Mesodermal cell (in vitro differentiated cells): Measurements from ENCODE around the gene LTF.

Experiments
- H3K27ac ChIP-seq: 2 replicates; pipeline ENCODE4 v1.7.0; 2013; ENCODE audit warnings: mild to moderate bottlenecking, low read depth, low read length, moderate library complexity; ENCODE audit not compliant: severe bottlenecking
- H3K36me3 ChIP-seq: 2 replicates; pipeline ENCODE4 v1.7.1; 2013; ENCODE audit warnings: mild to moderate bottlenecking, low read length, moderate library complexity; ENCODE audit not compliant: control insufficient read depth, insufficient read depth
- H3K4me1 ChIP-seq: one replicate; pipeline ENCODE4 v1.7.1; 2013; ENCODE audit warnings: mild to moderate bottlenecking, low read length; ENCODE audit not compliant: insufficient read depth, control insufficient read depth, poor library complexity, severe bottlenecking
- H3K4me3 ChIP-seq: 2 replicates; pipeline ENCODE4 v1.7.0; 2013; ENCODE audit warnings: low read length, control low read depth, mild to moderate bottlenecking; ENCODE audit not compliant: insufficient read depth, poor library complexity, severe bottlenecking; ENCODE audit errors: extremely low read depth
- H3K9me3 ChIP-seq: 2 replicates; pipeline ENCODE4 v1.7.1; 2013; ENCODE audit warnings: mild to moderate bottlenecking, low read length, moderate library complexity; ENCODE audit not compliant: control insufficient read depth
- WGBS, 2 experiments: methylation state at CpG; one replicate each; pipeline ENCODE4 v1.1.5; 2013; ENCODE audit warnings: missing lambda C conversion rate in 2 of 2; ENCODE audit not compliant: insufficient coverage in 2 of 2; 5-methylcytosine and 5-hydroxymethylcytosine counted together

LTF gene

DNA sequence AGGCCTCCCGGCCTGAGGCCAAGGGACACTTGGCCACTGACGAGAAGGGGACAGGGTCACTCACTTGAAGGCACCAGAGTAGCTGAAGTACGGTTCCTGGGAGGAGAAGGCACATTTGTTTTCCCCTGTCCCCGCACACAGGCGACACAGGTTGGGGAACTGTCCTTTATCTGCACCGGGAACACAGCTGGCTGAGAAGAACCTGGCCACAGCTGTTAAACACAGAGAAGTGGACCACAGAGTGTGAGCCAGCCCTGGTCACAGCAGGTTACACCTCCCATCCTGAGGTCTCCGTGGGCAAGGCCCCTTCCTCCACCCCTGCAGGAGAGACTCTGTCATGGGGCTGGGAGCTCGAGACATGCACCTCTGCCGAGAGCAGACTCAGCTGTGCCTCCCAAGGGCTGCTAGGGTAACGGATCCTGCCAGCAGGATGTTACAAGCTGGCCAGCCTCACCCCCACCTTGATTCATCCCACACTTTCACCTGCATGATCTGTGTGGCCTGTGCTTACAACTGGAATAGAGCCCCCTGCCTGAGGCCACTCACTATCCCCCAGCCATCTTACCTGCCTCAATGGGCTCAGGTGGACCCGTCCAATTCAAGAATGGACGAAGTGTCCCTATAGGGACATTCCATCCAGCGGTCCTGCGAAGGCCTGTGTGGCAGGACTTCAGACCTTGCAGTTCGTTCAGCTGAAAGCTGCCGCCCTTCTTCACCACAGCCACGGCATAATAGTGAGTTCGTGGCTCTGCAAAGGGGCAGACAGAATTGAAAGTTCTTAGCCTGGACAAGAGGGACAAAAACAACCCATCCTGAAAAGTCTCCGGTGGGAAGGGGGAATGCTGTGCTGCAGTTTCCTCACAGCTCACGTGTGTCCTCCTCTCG lies 9.2 kb downstream of the LTF start:
- no peaks in the 10 kb centered on the region for H3K4me1 ChIP-seq
- 89 to 95% methylated on average over 18 to 19 of the region's 21 CpGs for WGBS, 2 experiments

DNA sequence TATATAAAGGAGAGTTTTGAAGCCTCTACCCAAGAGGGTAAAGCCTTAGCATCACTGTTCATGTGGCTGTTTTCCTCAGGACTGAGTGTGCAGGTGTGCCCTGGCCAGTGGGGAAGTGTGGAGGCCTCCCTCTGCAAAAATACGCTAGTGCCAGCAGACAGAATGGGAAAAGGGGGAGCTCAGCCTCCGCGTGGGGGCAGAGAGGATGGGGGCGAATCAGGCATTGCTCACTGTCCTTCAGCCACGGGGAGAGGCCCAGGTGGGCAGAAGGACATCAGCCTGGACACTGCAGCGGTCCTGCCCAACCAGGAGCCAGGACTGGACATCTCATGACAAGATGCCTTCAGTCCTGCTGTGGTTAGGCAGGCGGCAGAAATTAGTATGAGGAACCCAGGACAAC lies 10.1 kb downstream of the LTF start:
- WGBS, 2 experiments = 90 to 93% methylated on average over 5 to 7 of the region's 7 CpGs
- Histone ChIP-seq H3K9me3 (no peaks in the 10 kb centered on the region), H3K36me3 (no peaks in the 10 kb centered on the region), H3K4me3 (no peak overlapping the region), H3K4me1 (no peaks in the 10 kb centered on the region), H3K27ac (no peak overlapping the region)

More for the DNA sequence above, 9.2 kb downstream of the LTF start:
- no peaks in the 10 kb centered on the region for H3K9me3 ChIP-seq
- no peak overlapping the region for H3K27ac ChIP-seq
- no peaks in the 10 kb centered on the region for H3K36me3 ChIP-seq
- no peak overlapping the region for H3K4me3 ChIP-seq

DNA sequence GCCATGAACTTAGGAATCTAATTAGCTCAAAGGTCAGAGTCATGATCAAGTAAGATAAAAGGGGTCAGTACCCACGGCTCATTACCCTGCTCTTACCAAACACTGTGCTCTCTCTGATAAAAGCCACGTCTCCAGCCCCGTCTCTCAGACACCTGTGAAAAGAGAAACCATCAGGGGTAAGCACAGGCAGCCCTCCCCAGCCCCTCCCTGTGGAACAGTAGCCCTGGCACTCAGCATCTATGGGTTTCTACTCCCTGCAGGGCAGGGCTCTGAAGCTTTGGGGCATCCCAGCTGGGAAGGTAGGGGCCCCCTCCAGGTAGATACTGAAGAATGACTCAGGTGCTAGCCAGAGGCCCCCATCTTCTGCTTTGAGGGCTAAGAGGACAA lies 10.5 kb downstream of the LTF start:
- Histone ChIP-seq H3K9me3 (no peaks in the 10 kb centered on the region), H3K4me1 (no peaks in the 10 kb centered on the region), H3K36me3 (no peaks in the 10 kb centered on the region), H3K4me3 (no peak overlapping the region), H3K27ac (no peak overlapping the region)
- 81 to 90% methylated on average over 3 of the region's 3 CpGs for WGBS, 2 experiments

DNA sequence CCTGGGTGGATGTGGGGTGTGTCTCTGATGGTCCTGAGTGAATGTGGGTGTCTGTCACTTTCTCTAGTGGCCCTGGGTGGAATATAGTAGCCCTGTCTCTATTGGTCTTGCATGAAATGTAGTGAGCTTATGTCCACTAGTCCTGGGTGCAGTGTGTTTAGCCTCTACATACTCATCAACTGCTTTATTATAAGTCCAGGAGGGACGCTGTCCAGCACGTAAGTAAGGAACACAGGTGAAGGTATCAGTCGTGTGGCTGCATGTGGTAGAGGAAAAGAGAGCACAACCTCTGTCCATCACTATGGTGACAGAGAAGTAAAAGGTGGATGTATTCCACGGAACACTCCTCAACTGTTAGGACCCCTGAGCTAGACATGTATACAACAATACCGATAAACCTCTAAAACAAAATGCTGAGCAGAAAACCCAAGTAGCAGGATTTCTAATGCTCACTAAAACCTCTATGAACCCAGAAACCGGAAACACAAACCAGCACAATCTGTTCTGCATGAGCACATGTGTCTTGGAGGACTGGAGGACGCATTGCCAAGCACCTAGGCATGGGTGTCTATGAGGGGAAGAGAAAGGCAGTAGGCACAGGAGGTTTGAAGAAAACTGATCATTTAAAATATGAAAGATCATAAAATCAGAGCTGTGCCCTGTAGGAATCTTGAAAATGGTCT lies 11.0 kb downstream of the LTF start:
- H3K36me3 ChIP-seq = no peaks in the 10 kb centered on the region
- no peaks in the 10 kb centered on the region for H3K4me1 ChIP-seq
- H3K4me3 ChIP-seq = no peak overlapping the region
- H3K27ac ChIP-seq = no peak overlapping the region
- WGBS, 2 experiments = 92 to 93% methylated on average over 2 of the region's 7 CpGs
- no peaks in the 10 kb centered on the region for H3K9me3 ChIP-seq

DNA sequence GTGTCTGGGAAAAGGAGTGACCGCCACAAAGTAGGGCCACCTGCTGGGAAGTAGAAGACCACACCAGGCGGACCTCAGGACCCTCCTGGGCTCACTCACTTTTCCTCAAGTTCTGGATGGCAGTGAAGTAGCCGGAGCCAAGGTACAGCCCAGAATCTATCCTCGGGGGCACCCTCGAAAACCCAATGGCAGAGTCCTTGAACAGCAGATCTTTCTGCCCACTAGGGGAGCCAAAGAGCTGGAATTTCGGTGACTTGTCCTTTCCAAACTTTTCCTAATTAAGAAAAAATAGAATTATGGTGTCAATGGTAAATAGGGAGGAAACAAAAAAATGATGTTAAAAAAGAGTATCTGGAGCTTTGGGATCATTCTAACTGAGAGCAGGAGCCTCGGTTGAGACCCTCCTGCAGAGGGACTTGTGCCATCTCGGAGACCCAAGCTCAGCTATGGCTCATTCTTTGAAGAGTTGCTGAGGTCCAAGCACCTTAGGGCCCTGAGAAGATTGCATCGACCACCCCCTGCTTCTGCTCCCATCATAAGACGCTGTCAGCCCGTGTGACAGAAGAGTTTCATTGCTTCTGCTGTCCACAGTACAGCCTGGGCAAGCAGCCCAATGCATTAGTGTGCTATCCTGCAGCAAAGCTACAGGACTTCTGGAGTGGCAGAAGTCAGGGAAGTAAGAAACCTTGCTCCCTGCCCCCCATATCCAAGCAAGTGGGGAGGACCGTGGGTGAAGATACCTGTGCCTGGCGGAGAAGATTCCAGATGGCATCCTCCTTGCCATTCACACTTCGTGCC lies 14.8 kb downstream of the LTF start:
- H3K27ac ChIP-seq = no peak overlapping the region
- H3K4me3 ChIP-seq = no peak overlapping the region
- 75 to 84% methylated on average over 9 to 12 of the region's 14 CpGs for WGBS, 2 experiments
- no peaks in the 10 kb centered on the region for H3K36me3 ChIP-seq
- H3K4me1 ChIP-seq = no peaks in the 10 kb centered on the region
- no peaks in the 10 kb centered on the region for H3K9me3 ChIP-seq

DNA sequence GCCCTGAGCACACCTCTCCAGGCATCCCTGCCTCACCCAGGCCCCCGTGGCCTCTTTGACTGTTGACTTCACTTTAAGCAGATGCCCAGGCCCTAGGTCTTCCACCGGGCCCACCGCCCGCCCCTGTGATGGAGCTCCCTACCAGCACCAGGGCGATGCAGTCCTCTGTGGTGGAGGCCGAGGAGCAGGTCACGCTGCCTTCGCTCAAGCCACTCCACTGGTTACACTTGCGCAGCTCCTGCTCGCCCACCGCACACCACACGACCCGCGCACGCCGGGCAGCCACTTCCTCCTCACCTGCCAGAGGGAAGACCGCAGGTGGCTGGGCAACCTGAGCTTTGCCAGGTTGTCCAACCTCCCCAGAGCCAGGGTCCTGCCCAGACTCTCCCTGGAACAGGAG lies 16.0 kb downstream of the LTF start:
- H3K4me1 ChIP-seq = no peaks in the 10 kb centered on the region
- WGBS, 2 experiments = 95 to 96% methylated on average over 13 to 17 of the region's 17 CpGs

DNA sequence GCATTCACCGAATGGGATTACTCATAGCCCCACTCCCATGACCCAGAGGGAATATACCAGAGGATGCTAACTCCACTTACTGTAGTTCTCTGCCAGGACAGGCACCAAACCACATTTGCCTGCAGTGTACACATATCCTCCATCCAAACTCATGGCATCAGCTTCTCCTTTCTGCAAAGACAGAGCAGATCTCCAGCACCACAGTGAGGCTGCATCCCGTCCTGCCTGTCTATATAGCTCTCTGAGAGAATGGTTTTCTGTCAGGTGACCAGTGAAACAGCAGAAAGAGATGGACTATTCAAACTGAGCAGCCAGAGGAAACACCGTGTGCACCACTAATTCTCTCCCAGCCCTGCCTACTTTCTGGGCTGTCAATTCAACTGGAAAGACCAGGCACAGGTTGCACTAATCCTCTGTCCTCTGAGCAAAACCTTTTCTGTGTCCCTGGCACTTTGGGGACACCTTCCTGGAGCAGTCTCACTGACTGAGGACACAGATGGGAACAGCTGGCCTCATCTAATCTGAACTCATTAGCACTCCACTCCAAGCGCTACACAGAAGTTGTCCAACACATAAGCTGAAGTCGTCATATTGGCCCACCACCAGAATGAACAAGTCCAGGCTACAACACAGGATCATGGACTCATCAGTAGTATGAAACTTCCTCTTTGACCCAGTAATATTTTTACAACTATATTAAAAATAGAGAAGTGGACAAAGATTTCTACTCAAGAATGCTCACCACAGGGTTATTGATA lies 17.3 kb downstream of the LTF start:
- no peaks in the 10 kb centered on the region for H3K9me3 ChIP-seq
- H3K27ac ChIP-seq = no peak overlapping the region

More for the DNA sequence above, 16.0 kb downstream of the LTF start:
- H3K27ac ChIP-seq = no peak overlapping the region
- H3K36me3 ChIP-seq = no peaks in the 10 kb centered on the region
- H3K9me3 ChIP-seq = no peaks in the 10 kb centered on the region
- H3K4me3 ChIP-seq = no peak overlapping the region

DNA sequence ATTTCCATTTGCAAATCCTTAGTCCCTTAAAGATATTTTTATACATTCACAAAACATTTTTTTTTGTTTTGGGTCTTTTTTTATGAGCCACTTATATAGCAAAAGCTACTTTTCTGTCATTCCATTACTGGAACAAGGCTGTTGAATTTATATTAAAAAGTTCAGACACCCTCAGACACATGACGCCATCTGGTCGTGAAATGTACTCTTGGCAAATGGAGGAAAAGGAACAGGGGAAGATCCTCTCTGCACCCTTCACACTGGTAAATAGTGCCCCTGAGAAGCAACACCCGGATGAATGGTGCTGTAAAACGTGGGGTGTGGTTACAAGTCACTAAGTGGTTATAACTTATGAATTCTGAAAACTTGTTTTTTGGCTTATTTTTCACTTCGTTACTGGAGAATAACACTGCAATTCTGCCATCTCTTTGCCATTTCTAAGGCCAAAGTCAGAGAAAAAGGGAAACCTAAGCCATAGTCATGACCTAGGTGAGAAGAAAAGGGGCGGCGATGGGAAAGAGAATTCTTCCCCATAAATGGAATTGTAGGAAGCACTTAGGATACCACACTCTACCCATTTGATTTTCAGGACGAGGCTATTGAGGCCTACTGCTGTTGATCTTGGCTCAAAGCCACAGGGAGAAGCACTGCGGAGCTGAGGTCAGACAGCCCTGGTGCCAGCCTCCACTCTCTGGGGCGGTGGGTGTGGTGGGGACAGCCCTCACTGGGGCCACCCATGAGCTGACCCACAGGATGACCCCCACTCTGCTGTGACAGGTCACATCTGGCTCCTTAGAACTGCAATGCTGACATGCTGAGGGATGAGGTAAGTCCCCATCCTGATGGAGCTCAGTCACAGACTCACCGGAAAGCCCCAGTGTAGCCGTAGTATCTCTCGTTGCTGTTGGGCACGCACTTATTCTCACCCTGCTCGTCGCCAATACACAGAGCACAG lies 21.9 kb downstream of the LTF start:
- Histone ChIP-seq H3K9me3 (no peaks in the 10 kb centered on the region), H3K4me1 (no peaks in the 10 kb centered on the region), H3K4me3 (no peak overlapping the region), H3K27ac (no peak overlapping the region), H3K36me3 (no peaks in the 10 kb centered on the region)
- 97 to 99% methylated on average over 8 to 10 of the region's 16 CpGs for WGBS, 2 experiments

More for the DNA sequence above, 17.3 kb downstream of the LTF start:
- 88 to 92% methylated on average over 3 to 5 of the region's 5 CpGs for WGBS, 2 experiments
- no peaks in the 10 kb centered on the region for H3K4me1 ChIP-seq
- H3K36me3 ChIP-seq = no peaks in the 10 kb centered on the region
- H3K4me3 ChIP-seq = no peak overlapping the region

DNA sequence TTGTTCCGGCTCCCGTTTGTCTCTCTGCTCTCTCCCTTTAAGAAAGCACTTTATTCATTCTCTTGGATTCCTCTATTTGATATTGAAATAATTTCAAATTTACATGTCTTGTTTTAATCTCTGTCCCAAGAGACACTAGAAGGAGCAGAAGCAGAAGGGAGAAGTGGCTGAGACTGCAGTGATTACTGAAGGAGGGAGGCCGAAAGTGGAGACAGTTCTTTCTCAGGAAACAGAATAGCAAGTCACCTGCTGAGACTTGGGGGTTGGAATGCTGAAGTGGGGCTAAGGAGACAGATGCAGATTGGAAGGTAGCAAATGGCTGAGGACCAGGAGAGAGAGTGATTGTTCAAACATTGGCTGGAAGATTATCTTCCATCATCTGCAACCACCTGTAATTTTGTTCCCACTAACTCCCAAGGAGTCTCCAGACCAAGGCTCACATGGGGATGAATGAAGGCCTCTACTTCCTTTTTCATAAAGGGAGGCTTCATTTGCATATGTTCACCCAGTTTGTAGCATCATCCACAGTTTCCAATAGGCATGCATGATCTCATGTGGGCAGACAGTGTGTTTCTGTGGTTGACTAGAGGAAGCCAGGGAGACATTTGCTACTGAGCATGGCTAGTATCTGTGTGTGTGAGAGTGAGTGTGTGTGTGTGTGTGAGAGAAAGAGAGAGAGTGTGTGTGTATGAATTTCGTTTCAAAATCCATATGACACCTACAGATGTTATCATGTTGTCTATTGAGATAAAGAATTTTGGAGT lies 24.0 kb downstream of the LTF start:
- H3K36me3 ChIP-seq = no peaks in the 10 kb centered on the region
- 69 to 88% methylated on average over 1 of the region's 4 CpGs for WGBS, 2 experiments
- no peaks in the 10 kb centered on the region for H3K9me3 ChIP-seq
- no peak overlapping the region for H3K27ac ChIP-seq
- H3K4me3 ChIP-seq = no peak overlapping the region
- no peaks in the 10 kb centered on the region for H3K4me1 ChIP-seq
